ENCODE data around the gene ADAMTSL3. TPM values are rescaled to one million over a fixed set of nuclear protein-coding genes. Genes with fewer than 3 reads are reported as not detected.

The ADAMTSL3 gene
- total and polyA plus RNA-seq, 2 experiments from 2014 or later, result 0.61 to 0.87 TPM

DNA sequence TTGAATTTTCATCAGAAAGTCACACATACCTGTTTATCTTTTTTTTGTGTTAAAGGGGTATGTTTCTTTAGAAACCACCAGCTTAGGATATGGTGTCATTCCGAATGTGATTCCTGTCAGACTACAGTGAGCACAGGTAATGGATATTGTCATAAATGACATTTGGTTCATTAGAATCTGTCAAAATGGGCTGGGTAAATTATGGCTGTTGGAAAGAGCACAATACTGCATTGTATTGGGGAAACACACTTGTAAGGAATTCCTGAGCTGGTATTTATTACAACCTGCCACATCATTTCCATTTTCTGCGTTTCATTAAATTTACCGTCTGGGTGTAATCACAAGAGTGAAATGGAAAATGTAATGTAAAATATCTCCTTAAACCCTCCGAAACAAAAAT, 78.8 kb downstream of the ADAMTSL3 start:
- no peaks in the 10 kb centered on the region for H3K27me3 ChIP-seq (ENCODE audit: insufficient read depth)
- Mint-ChIP-seq H3K9me3 (no peaks in the 10 kb centered on the region), H3K27ac (no peak overlapping the region), H3K36me3 (ENCODE audit: low read depth) (no peaks in the 10 kb centered on the region), H3K4me1 (no peaks in the 10 kb centered on the region; the same call in 2 of the 3 replicates), H3K4me3 (no peak overlapping the region), H3K27me3 (ENCODE audit: insufficient read depth, low read depth, poor library complexity) (no peaks in the 10 kb centered on the region)
- no peaks in the 10 kb centered on the region for H3K4me1 ChIP-seq (ENCODE audit: insufficient read depth)
- H3K4me3 ChIP-seq, result no peak overlapping the region
- DNase-seq (ENCODE audit: low spot score) (no peak), ATAC-seq (no peak)
- H3K9me2 ChIP-seq (ENCODE audit: insufficient read depth), result no peaks in the 10 kb centered on the region; the same call in 1 of the 2 replicates
- no peaks in the 10 kb centered on the region for H3F3A ChIP-seq (replicated peaks; ENCODE audit: low read depth)
- TF ChIP-seq POLR2AphosphoS5 (IDR thresholded peaks at IDR 0.05; ENCODE audit: low read depth), result no peak
- TF ChIP-seq, protein P1, sequence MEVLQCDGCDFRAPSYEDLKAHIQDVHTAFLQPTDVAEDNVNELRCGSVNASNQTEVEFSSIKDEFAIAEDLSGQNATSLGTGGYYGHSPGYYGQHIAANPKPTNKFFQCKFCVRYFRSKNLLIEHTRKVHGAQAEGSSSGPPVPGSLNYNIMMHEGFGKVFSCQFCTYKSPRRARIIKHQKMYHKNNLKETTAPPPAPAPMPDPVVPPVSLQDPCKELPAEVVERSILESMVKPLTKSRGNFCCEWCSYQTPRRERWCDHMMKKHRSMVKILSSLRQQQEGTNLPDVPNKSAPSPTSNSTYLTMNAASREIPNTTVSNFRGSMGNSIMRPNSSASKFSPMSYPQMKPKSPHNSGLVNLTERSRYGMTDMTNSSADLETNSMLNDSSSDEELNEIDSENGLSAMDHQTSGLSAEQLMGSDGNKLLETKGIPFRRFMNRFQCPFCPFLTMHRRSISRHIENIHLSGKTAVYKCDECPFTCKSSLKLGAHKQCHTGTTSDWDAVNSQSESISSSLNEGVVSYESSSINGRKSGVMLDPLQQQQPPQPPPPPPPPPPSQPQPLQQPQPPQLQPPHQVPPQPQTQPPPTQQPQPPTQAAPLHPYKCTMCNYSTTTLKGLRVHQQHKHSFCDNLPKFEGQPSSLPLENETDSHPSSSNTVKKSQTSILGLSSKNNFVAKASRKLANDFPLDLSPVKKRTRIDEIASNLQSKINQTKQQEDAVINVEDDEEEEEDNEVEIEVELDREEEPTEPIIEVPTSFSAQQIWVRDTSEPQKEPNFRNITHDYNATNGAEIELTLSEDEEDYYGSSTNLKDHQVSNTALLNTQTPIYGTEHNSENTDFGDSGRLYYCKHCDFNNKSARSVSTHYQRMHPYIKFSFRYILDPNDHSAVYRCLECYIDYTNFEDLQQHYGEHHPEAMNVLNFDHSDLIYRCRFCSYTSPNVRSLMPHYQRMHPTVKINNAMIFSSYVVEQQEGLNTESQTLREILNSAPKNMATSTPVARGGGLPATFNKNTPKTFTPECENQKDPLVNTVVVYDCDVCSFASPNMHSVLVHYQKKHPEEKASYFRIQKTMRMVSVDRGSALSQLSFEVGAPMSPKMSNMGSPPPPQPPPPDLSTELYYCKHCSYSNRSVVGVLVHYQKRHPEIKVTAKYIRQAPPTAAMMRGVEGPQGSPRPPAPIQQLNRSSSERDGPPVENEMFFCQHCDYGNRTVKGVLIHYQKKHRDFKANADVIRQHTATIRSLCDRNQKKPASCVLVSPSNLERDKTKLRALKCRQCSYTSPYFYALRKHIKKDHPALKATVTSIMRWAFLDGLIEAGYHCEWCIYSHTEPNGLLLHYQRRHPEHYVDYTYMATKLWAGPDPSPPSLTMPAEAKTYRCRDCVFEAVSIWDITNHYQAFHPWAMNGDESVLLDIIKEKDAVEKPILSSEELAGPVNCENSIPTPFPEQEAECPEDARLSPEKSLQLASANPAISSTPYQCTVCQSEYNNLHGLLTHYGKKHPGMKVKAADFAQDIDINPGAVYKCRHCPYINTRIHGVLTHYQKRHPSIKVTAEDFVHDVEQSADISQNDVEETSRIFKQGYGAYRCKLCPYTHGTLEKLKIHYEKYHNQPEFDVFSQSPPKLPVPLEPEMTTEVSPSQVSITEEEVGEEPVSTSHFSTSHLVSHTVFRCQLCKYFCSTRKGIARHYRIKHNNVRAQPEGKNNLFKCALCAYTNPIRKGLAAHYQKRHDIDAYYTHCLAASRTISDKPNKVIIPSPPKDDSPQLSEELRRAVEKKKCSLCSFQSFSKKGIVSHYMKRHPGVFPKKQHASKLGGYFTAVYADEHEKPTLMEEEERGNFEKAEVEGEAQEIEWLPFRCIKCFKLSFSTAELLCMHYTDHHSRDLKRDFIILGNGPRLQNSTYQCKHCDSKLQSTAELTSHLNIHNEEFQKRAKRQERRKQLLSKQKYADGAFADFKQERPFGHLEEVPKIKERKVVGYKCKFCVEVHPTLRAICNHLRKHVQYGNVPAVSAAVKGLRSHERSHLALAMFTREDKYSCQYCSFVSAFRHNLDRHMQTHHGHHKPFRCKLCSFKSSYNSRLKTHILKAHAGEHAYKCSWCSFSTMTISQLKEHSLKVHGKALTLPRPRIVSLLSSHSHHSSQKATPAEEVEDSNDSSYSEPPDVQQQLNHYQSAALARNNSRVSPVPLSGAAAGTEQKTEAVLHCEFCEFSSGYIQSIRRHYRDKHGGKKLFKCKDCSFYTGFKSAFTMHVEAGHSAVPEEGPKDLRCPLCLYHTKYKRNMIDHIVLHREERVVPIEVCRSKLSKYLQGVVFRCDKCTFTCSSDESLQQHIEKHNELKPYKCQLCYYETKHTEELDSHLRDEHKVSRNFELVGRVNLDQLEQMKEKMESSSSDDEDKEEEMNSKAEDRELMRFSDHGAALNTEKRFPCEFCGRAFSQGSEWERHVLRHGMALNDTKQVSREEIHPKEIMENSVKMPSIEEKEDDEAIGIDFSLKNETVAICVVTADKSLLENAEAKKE (CRISPR knock-in tag; IDR thresholded peaks at IDR 0.05), result no peak
- TF ChIP-seq, protein P2, sequence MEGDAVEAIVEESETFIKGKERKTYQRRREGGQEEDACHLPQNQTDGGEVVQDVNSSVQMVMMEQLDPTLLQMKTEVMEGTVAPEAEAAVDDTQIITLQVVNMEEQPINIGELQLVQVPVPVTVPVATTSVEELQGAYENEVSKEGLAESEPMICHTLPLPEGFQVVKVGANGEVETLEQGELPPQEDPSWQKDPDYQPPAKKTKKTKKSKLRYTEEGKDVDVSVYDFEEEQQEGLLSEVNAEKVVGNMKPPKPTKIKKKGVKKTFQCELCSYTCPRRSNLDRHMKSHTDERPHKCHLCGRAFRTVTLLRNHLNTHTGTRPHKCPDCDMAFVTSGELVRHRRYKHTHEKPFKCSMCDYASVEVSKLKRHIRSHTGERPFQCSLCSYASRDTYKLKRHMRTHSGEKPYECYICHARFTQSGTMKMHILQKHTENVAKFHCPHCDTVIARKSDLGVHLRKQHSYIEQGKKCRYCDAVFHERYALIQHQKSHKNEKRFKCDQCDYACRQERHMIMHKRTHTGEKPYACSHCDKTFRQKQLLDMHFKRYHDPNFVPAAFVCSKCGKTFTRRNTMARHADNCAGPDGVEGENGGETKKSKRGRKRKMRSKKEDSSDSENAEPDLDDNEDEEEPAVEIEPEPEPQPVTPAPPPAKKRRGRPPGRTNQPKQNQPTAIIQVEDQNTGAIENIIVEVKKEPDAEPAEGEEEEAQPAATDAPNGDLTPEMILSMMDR (conservative IDR thresholded peaks at IDR 0.05; ENCODE audit: low read depth in 2 of 2), result no peak
- TF ChIP-seq CREB1 (CRISPR knock-in tag; IDR thresholded peaks at IDR 0.05; ENCODE audit: low read depth), result no peak
- TF ChIP-seq EZH2 (IDR thresholded peaks at IDR 0.05; ENCODE audit: low read depth, unreplicated experiment), result no peak
- TF ChIP-seq, protein P3, sequence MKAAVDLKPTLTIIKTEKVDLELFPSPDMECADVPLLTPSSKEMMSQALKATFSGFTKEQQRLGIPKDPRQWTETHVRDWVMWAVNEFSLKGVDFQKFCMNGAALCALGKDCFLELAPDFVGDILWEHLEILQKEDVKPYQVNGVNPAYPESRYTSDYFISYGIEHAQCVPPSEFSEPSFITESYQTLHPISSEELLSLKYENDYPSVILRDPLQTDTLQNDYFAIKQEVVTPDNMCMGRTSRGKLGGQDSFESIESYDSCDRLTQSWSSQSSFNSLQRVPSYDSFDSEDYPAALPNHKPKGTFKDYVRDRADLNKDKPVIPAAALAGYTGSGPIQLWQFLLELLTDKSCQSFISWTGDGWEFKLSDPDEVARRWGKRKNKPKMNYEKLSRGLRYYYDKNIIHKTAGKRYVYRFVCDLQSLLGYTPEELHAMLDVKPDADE (IDR thresholded peaks at IDR 0.05), result no peak
- no peak for TF ChIP-seq EZH2phosphoT487 (IDR thresholded peaks at IDR 0.05; ENCODE audit: unreplicated experiment)
- TF ChIP-seq STAT1 (IDR thresholded peaks at IDR 0.05; ENCODE audit: unreplicated experiment), result no peak
- no peak for TF ChIP-seq ZNF331 (CRISPR knock-in tag; IDR thresholded peaks at IDR 0.05; ENCODE audit: low read depth)
- H2AFZ ChIP-seq, result no peak overlapping the region
- no peak overlapping the region for H3K27ac ChIP-seq (ENCODE audit: low read depth)
- H4K20me1 ChIP-seq (replicated peaks; ENCODE audit: insufficient read depth), result no peaks in the 10 kb centered on the region
- H3K4me2 ChIP-seq, result no peak overlapping the region
- no peaks in the 10 kb centered on the region for H3K79me2 ChIP-seq (replicated peaks; ENCODE audit: insufficient read depth)
- H3K36me3 ChIP-seq (ENCODE audit: insufficient read depth), result no peaks in the 10 kb centered on the region
